ENCODE results near the gene MCC.

GRCh38 chr5:113166261-113166660 lies 322.0 kb downstream of the MCC start:
- TF ChIP-seq CTCF (conservative IDR thresholded peaks at IDR 0.05; ENCODE audit: low read length): no peak
- no peak for TF ChIP-seq EZH2phosphoT487 (IDR thresholded peaks at IDR 0.05; ENCODE audit: borderline replicate concordance, low read depth, low read length)
